HuH-7 (cell line): ENCODE results near the gene SOCS6.
"Not testable (repeated sequence)": the region's sequence is repeated elsewhere in the genome, so short reads cannot be mapped to it uniquely, and the experiment has no call there.

Experiments used
- DNase-seq: peaks from one replicate; pipeline ENCODE4 v3.0.0; 2011; ENCODE audit warnings: low spot score

Gene SOCS6, protein sequence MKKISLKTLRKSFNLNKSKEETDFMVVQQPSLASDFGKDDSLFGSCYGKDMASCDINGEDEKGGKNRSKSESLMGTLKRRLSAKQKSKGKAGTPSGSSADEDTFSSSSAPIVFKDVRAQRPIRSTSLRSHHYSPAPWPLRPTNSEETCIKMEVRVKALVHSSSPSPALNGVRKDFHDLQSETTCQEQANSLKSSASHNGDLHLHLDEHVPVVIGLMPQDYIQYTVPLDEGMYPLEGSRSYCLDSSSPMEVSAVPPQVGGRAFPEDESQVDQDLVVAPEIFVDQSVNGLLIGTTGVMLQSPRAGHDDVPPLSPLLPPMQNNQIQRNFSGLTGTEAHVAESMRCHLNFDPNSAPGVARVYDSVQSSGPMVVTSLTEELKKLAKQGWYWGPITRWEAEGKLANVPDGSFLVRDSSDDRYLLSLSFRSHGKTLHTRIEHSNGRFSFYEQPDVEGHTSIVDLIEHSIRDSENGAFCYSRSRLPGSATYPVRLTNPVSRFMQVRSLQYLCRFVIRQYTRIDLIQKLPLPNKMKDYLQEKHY

DNA sequence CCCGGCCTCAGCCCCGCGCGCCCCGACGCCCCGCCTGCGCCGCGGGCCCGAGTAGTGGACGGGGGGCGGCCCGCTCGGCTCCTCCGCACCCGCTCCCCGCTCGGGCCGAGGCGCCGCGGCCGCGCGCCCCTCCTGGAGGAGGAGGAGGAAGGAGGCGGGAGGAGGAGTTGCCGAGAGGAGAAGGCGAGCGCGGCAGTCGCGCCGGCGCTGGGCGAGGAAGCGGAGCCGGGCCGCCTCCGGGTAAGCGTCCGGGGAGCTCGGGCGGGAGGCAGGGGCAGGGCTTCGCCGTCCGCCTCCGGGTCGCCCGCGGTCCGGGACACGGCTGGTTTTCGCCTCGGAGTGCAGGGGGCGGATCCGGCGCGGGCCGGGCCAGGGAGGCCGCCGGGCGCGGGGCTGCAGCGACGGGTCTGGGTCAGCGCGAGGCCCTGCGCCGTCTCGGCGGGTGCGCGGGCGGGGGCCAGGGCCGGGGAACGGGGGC is at the start of gene SOCS6:
TSS of gene SOCS6 (plus strand) at position 195 of the 478 bp plus-strand sequence. CDS start 35,624 bp downstream, outside the sequence.
- DNase-seq = no peak

DNA sequence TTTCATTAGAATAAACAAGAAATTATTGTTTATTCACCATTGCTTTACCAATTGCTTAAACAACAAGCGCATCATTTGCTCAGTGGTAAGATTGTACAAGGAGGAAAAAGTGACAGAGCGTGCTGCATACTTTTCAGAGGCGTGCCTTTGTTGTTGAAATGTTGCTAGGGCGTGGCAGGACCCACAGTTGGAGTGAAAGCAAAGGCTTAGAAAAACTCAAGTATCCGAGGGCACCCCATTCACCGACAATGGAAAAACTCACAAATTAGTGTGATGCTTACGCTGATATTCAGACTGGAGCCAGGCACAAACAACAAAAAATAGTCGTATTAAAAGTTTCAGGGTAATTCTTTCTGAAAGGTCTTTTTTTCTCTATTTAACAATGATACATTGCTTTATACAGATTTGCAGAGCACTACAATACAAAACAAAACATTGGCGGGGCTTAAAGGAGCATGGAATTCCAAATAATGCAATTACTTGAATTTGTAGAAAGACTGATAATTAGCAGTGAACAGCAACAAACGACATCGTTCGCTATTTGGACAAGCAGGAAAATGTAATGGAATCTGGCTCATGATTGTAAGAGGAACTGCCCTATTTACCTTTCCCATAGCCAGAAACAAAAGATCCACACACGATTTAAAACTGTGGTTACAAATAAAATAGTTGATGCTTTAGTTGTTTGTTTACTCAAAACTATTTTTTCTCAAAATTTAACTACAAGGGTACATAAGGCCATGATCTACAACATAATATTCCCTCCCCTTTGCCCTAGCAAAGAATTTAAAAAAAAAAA is 45.5 kb upstream of the SOCS6 start:
- DNase-seq = no peak

DNA sequence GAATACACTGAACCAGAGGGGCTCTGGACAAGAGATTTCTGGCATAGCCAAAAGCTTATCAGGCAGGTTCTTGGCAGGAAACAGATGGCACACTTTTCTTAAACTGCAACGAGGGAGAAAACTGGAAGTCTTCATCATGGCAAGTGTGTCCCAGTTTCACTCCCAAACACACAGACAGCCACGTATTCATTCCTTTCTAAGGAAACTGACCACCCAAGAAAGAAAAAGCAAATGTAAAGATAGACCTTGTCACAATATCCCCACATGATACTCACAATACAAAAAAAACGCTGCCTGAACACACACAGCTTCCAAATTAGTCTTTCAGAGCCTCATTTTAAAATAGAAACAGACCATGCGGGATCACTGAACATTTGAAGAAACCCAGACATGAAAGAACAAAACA is 42.8 kb upstream of the SOCS6 start:
- DNase-seq = no peak

DNA sequence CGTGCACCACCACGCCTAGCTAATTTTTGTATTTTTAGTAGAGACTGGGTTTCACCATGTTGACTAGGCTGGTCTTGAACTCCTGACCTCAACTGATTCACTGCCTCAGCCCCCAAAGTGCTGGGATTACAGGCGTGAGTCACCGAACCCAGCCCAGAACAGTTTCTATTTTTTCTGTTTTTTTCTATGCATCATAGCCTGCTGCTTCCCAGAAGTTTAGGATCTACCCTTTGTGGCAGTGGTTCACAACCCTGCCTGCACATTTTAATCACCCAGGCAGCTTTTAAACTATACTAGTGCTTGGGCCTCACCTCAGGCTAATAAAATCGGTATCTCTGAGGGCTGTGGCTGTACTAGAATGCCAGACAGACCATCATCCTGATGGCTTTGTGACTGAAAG is 39.7 kb upstream of the SOCS6 start:
- DNase-seq = no peak

DNA sequence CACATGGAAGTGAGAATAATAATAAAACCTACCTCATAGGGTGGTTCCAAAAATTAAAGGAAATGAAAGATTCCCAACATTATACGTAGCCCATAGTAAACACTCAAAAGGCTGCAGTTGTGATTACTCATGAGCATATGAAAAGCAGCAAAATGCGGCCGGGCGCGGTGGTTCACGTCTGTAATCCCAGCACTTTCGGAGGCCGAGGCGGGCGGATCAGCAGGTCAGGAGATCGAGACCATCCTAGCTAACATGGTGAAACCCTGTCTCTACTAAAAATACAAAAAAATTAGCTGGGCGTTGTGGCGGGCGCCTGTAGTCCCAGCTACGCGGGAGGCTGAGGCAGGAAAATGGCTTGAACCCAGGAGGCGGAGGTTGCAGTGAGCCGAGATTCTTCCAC is 39.0 kb upstream of the SOCS6 start:
- not testable (repeated sequence) for DNase-seq

DNA sequence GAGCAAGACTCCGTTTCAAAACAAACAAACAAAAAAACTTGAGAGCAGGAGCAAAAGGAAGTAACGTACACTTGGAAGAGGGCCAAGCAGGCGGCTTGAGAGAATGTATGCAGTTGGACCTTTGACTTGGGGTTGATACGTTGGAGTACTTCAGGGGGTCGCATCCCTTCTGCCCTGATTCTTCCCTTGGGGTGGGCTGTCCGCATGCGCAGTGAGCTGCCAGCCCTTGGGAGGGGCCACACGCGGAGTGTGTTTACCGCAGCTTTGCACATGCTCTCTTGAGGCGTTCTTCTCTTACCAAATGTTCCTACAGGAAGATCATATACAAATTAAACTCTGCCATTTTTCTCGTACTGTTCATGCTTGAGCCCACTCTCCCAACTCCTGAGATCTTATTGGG is 38.1 kb upstream of the SOCS6 start:
- no peak for DNase-seq

DNA sequence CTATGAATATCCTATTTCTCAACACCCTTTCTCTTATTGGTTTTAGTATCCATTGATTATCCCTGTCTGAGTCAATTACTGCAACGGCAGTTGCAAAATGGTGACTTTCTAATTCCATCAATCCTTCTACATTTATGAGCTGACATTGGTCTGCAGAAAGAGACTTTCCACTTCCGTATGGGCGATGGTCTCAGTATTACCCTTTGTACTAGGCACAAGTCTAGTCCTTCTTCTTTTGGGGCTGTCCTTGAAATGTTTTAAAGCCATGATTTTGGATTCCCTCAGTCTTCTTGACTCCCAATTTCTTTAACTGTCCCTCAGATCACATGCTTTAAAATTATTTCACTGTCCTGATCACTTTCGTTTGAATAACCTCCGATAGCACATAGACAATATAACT is 32.7 kb upstream of the SOCS6 start:
- DNase-seq = no peak

DNA sequence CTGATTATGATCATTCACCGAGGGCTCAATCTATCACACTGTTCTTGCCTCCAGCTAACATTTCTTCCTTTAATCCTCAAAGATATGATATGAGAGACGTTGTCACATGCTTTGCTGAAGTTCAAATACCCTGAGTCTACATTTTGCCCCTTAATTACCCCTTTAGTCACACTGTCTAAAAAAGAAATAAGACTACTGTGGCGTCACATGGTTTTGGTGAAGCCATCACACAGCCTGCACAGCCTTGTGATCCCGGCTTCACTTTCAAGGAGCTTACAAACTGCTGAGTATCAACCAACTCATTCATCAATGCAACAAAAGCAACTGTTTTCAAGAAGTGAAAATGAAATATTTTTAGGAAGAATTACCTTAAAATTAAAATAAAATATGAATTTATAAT is 31.9 kb upstream of the SOCS6 start:
- no peak for DNase-seq

DNA sequence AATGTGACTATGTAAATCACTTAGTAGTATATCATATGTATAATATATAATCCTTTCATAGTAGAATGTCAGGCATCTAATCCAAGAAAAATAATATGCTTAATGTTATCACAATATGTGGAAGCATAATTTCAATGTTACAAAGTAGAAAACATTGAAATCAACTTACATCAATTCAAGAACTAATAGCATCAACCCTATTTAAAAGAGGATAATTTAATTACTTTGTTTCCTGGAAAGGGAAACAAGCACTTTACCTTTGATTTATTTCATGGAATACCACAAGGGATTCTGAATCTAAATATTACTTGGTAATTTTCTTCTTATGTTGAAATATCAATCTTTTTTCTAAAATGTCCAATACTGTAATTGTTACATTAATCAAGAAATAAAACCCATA is 30.6 kb upstream of the SOCS6 start:
- no peak for DNase-seq

DNA sequence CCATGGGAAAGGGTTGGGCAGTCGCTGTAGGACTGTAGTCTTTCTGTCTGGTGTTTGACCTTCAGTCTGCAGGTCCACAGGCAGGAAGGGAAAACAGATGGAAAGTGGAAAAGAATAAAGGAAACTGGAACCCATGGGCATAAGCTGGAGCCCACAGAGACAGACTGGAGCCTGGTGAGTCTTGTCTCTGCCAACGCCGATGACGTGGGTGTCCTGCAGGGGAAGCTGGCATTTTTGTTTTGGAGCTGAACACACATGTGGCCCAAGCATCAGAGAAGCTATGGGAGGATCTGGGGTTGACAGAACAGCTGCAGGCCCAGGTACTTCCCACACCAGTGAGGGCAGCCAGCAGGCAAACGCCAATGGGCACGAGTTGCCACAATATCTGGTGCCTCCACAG is 28.2 kb upstream of the SOCS6 start:
- DNase-seq = no peak

DNA sequence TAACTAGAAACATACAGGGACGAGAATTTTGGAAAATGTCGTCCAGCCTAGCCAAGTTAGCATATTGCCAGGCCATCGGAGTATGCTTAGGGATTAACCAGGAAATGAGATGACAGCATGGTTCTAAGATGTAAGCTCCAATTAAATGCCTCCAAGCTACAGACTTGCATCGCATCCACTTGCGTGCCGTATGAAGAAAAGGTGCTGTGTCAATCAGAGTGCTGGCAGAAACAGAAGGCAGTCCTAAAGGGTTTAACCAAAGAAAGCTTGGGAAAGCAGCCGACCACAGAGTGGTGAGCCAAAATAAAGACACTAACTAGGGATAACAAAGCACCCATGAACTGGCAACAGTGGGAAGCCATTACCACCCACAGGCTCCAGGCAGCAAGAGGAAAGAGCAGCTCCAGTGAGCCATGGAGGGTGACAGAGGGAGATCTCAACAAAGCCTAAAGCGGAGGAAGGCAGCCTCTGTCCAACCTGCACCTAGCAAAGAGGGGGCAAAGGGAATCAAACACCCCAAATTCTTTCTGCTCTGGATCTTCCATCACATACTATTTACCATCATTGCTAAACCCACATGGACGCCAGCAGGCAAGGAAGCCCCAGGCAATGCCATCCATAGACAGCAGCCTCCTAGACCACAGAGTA is 27.6 kb upstream of the SOCS6 start:
- DNase-seq = no peak

DNA sequence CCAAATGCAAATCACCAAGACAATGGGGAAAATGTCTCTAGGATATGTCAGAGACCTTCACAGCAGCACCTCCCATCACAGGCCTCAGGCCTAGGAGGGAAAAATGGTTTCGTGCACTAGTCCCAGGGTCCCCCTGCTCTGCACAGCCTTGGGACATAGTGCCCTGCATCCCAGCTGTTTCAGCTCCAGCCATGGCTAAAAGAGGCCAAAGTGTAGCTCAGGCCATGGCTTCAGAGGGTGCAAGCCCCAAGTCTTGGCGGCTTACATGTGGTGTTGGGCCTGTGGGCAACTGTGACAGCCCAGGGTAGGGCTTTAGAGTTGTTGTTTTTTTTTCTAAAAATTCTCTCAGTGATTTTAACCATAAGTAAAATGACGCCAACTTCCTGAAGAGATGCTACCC is 25.5 kb upstream of the SOCS6 start:
- no peak for DNase-seq

DNA sequence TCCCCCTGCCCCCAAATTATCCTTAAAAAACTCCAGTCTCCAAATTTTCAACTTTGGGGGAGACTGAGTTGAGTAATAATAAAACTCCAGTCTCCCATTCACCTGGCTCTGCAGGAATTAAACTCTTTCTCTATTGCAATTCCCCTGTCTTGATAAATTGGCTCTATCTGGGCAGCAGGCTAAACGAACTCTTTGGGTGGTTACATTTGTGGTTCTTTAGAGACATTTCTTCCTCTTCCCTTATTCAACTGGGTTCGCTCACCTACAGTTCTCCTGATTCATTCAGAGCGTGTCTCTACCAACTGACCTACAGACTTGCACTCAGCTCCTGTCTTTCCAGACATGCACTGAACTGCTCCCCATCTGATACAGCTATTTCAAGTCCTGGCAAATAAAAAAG is 17.1 kb upstream of the SOCS6 start:
- no peak for DNase-seq

DNA sequence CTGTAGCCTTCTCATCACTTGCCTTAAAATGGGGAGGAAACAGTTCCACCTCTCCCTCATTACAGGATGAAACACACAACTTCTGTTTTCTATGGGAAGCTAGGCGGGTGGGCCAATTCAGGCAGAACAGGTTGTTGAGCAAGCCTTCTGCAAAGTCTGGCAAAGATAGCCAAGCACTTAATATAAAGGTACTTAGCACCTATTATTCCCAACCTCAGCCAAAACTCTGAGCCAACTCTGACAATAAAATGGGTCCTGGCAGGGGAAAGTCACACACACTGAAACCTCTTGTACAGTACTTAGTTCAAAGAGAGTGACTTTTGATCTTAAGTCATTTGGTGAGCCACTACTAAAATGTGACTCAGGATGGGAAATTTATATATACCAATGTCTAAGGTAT is 15.8 kb upstream of the SOCS6 start:
- DNase-seq = no peak

DNA sequence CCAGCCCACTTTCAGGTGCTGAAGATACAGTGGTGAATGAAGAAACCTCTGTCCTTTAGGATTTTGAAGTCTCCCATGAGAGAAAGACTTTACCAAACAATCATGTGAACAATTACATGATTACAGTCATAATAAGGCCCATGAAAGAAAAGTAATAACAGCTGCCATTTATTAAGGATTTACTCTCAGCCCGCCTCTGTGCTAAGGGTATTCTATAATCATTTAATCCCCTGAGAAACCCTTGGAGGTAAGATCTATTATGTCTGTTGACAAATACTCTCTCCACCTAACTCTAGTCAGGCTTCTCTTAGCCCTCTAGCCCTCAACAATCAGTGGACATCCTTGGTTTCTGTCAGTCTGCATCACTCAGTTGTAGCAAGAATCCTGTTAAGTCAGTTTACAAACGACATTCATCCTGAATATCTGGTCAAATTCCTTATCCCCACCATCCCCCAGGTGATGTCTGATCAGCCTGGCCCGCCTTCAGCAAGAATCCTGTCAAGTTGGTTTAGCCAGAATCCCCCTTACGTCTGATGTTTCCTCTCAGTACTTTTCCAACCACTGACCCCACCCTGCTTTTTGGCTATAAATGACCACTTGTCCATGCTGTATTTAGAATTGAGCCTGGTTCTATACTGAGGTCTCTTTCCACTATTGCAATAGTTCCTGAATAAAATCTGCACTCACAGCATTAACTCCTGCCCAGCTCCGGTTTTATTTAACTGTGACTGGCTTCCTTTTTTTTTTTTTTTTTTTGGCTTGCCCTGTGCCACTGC is 12.2 kb upstream of the SOCS6 start:
- DNase-seq = no peak

DNA sequence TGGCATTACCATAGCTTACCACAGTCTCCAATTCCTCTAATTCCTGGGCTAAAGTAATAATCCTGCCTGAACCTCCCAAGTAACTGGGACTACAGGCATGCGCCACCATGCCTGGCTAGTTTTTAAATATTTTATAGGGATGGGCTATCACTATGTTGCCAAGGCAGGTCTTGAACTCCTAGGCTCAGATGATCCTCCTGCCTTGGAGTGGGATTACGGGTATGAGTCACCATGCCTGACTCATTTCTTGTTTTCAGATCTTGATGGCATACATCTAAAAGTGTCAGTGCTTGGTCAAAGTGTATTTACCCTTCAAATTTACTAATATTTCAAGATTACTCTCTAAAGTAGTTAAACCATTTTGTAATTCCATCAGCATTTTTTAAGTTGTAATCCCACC is 9.4 kb upstream of the SOCS6 start:
- DNase-seq = no peak

DNA sequence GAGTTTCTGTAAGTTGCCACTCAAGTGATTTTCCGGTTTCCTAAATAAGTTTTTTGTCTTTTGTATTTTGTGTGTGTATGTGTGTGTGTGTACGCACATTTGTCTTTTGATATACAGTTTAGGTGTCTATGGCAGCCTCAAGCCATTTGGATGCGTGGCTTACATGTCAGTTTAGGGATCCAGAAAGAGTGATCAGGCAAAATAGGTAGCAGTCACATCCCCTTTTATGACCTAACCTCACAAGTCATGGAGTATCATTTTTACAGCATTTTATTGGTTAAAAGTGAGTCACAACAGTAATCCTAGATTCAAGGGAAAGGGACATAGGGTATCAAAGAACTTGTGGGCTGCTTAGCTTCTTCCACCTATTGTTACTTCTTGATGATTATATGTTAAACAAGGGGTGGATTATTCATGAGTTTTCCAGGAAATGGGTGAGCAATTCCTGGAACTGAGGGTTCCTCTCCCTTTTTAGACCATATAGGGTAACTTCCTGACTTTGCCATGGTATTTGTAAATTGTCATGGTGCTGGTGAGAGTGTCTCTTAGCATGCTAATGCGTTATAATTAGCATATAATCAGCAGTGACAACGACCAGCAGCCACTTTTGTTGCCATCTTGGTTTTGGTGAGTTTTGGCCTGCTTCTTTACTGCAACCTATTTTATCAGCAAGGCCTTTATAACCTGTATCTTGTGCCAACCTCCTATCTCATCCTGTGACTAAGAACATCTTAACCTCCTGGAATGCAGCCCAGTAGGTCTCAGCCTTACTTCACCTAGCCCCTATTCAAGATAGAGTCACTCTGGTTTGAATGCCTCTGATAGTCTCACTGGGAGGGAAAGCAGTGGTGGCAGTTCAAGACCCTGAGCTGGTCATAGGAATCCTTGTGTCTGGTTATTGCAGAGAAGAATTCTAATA is 8.6 kb upstream of the SOCS6 start:
- DNase-seq = no peak

DNA sequence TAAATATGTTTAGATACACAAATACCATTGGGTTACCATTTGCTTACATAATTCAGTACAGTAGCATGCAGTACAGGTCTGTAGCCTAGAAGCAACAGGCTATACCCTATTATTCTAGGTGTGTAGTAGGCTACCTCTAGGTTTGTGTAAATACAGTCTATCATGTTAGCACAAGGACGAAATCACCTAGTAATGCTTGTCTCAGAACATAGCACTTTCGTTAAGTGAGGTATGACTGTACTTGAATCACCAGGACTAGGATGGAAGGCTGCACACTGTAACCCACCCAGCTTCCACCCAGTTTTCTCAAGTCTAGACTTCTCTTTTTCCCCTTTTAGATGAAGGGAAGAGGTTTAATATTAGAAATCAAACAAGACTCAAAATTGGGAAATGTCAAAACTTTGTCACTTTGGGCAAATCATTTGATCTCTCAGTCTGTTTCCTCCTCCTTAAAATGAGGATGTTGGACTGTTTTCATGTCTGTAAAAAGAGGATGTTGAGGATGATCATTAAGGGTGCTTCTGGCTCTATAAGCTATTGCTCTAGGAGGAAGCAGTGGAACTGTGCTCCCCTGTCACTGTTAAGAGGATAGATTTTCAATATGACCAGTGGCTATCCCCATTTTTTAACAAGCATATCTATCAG is 3.7 kb upstream of the SOCS6 start:
- DNase-seq = no peak

DNA sequence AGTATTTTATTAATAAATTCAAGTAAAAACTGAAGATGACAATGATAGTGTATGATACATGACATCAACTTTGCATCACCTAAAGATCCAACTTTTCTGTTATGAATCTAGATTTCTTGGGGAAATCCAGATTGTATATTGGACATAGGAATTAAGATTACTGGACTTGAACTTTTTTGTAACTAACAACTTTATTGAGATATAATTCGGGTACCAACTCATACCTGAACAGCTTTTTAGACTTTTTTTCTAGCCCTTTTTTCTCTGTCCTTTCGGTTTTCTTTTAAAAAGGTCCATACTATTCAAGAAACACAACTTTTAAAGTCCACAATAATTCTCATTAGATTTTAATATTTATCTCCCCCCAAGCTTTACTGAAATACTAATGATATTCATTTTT is 1.1 kb upstream of the SOCS6 start:
- DNase-seq = no peak

DNA sequence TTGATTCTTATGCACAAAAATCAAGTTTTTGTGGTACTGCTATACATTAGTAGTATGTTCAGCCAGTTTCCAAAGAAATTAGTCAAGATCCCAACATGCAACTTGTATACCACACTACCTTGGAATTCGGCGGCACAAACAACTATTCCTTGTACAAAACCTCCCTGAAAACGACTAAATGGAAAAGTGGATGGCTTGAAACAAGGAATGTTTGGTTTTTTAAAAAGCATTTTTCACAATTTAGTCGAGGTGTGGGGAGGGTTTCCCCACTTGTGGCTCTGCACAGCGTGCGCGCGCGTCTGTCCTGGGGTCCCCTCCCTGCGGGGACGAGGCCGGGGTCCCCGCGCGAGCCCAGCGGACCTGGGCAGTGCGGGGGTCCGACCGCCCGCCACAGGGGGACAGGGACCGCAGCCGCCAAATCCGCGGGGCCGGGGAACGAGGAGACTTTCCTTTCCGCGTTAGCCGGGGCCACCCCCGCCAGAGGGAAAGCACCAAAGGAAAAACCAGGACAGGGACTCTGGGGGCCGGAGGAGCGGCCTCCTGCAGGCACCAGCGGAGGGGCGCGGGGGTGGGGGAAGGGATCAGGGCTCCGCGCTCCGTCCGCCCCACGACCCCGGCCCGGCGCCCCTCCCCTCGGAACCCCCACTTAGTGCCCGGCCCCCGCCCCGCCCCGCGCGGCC is 534 bp upstream of the SOCS6 start:
- DNase-seq = no peak
